HG03135 (cell line): ENCODE results near the gene STRN3.
"Not testable (repeated sequence)": the region's sequence is repeated elsewhere in the genome, so short reads cannot be mapped to it uniquely, and the experiment has no call there.

Experiments used
- ATAC-seq: cut with Tn5 transposase; IDR thresholded peaks from one replicate; pipeline ENCODE4 v1.9.1; 2021; ENCODE audit warnings: mild to moderate bottlenecking, moderate library complexity; ENCODE audit not compliant: unreplicated experiment

The STRN3 gene, protein sequence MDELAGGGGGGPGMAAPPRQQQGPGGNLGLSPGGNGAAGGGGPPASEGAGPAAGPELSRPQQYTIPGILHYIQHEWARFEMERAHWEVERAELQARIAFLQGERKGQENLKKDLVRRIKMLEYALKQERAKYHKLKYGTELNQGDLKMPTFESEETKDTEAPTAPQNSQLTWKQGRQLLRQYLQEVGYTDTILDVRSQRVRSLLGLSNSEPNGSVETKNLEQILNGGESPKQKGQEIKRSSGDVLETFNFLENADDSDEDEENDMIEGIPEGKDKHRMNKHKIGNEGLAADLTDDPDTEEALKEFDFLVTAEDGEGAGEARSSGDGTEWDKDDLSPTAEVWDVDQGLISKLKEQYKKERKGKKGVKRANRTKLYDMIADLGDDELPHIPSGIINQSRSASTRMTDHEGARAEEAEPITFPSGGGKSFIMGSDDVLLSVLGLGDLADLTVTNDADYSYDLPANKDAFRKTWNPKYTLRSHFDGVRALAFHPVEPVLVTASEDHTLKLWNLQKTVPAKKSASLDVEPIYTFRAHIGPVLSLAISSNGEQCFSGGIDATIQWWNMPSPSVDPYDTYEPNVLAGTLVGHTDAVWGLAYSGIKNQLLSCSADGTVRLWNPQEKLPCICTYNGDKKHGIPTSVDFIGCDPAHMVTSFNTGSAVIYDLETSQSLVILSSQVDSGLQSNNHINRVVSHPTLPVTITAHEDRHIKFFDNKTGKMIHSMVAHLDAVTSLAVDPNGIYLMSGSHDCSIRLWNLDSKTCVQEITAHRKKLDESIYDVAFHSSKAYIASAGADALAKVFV

DNA sequence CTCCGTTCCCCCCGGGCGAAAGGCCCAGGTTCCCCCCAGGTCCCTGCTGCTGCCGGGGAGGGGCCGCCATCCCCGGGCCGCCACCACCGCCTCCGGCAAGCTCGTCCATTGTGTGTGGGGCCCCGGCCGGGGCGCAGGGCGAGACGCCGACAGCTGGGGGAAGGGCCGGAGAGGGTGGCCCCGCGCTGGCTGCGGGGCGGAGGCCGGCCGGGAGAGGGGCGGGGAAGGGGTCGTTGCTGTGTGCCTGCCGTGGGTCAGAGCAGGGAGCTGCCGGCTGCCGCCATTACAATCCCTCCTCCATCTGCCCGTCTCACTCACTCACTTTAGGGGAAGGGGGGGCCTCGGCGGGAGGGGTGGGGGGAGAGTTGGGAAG, at the start of gene STRN3:
TSS of gene STRN3 (minus strand) at position 303 of the 373 bp plus-strand sequence. CDS start at position 109, 194 bp downstream.
- peak; percentile 34 for ATAC-seq

DNA sequence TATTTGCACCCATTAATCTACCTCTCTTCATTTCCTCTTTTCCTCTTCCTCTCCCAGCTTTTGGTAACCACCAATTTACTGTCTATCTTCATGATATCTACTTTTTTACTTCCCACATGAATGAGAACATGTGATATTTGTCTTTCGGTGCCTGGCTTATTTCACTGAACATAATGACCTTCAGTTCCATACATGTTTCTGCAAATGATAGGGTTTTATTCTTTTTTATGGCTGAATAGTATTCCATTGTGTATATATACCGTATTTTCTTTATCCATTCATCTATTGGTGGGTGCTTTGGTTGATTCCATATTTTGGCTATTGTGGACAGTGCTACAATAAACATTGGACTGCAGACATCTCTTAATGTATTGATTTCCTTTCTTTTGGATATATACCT, 49.0 kb upstream of the STRN3 start:
- ATAC-seq: no peak

DNA sequence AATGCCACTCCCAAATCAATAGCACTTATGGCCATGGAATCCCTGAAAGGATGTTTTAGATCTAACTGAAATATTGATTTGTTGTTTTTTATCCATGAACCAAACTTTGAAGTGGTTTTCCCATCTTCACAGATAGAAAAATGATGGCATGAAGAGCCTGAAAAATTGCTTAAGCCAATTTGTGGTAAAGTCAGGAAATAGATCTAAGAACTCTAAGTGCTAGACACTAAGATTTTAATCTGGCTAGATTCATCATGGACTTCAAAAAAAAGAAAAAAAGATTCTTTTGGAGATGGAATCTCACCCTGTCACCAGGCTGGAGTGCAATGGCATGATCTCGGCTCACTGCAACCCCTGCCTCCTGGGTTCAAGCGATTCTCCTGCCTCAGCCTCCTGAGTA, 45.0 kb upstream of the STRN3 start:
- no peak for ATAC-seq

GRCh38 chr14:31070431-31070830, 44.3 kb upstream of the STRN3 start:
- ATAC-seq: no peak

DNA sequence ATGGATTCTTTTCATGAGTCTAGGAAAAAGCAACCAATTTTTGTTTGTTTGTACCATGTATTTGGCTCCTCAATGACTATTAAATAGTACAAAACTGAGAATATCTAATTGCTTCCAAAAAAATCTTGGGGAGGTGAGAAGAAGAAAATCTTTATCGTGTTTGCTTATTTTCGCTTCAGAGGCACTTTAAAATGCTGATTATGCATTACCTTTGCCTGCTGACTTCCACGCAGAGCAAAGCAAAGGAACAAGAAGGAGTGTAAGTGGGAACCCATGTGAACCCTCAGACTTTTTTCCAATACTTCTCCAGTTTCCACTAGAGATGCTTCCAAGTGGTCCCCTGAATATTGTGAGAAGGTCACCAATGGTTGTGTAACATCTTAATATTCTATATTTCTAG, 43.2 kb upstream of the STRN3 start:
- no peak for ATAC-seq

DNA sequence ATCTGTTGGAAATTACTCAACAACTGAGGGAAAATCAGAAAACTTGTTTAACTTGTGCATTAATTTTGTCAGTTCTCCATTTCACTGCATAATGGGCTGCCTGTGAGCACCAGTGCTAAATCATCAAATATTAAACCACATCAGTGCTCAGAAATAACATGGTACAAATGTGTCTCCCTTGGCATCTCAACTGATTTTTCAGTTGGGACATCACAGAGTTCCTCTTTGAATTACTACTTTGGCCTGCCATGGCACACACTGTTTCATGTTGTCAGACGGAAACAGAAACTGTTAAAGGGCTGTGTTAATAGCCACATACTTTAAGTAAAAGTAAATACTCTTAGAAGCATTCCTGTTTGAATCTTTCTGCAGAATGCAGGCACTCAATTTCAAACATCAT, 42.1 kb upstream of the STRN3 start:
- peak; percentile 55 for ATAC-seq

DNA sequence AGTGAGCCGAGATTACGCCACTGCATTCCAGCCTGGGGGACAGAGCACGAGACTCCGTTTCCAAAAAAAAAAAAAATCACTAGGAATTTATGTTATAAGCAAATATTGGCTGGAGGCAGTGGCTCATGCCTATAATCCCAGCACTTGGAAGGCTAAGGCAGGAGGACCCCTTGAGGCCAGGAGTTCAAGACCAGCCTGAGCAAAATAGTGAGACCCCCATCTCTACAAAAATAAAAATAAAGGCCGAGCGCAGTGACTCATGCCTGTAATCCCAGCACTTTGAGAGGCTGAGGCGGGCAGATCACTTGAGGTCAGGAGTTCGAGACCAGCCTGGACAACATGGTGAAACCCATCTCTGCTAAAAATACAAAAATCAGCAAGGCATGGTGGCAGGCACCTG, 36.7 kb upstream of the STRN3 start:
- ATAC-seq: not testable (repeated sequence)

DNA sequence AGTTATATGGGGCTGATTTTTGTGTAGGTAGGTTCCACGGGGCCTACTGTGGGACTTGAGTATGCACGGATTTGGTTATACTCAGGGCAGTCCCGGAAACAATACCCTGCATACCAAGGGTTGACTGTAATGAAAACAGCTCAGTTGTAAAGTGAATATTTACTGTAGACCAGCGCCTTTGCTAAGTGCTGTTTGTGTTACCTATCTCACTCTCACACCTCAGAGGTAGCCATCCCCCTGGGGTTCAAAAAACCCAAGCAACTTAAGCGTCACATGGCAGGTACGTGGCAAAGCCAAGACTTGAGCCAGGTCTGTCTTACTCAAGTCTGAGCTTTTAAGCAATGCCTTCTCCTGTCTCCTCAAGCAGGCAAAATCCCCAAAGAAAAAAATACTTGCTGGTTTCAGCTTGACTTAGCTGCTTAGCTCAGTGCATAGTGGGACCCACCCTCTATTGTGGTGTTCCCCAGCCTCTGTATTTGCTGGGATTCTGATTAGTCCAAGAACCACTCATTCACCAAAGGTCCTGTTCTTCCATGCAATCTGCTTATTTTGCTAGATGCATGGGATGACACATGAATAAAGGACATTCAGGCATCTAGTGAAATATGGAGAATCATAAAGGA, 34.2 kb upstream of the STRN3 start:
- ATAC-seq: no peak

DNA sequence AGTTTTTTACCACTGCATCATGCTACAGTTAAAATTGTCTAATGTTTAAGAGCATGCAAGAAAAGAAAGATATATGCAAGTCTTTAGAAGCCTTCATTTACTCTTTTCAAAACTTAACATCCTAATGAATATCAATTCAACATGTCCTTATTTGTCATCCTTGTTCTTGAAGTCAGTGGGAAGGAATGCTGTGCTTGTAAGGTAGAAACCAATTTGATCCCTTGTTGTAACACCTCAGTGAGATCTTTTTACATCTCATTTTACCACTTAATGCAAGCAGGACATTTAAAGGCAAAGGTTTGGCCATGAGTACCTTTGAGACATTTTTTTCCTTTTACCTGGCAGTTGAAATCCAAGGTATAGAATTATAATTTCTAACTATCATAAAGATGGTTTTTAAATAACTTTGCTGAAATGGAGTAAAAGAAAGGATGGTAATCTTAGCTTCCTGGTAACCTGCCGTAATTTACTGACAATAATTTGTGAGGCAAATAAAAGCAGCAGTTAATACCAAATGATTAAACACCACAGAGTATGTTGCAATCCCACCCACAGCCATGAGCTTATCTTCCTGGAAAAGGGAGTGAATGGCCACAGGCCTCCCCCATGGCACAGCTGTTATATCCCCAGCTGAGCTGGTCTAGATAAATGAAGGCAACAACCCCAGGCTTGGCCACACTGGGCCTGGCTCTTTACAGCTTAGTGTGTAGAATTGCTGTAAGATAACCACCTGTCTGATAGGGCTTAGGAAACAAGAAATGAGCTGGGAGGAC, 33.2 kb upstream of the STRN3 start:
- ATAC-seq: no peak

GRCh38 chr14:31057701-31058364, 31.7 kb upstream of the STRN3 start:
- no peak for ATAC-seq

- ATAC-seq: no peak
Observed at GRCh38 chr14:31057035-31057434, 30.9 kb upstream of the STRN3 start.

DNA sequence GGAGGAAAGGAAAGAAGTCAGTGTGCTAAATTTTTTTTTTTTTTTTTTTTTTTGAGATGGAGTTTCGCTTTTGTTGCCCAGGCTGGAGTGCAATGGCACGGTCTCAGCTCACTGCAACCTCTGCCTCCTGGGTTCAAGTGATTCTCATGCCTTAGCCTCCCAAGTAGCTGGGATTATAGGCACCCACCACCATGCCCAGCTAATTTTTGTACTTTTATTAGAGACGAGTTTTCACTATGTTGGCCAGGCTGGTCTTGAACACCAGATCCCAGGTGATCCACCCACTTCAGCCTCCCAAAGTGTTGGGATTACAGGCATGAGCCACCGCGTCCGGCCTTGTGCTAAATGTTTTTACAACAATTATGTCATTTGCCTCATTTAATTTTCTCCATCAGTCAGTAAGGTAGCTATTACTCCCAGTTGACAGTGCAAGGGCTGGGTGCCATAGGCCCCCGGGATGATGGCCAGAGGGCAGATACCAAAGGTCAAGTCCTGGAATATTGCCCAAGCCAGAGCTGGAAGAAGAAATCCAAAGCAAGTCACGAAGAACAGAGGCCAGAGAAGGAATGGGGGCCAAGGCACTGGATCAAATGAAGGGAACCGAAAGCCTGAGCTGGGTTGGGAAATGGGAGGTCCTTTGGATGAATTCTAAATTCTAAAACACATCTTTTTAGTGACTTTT, 26.9 kb upstream of the STRN3 start:
- ATAC-seq: not testable (repeated sequence)

GRCh38 chr14:31051511-31051910, 25.3 kb upstream of the STRN3 start:
- no peak for ATAC-seq

DNA sequence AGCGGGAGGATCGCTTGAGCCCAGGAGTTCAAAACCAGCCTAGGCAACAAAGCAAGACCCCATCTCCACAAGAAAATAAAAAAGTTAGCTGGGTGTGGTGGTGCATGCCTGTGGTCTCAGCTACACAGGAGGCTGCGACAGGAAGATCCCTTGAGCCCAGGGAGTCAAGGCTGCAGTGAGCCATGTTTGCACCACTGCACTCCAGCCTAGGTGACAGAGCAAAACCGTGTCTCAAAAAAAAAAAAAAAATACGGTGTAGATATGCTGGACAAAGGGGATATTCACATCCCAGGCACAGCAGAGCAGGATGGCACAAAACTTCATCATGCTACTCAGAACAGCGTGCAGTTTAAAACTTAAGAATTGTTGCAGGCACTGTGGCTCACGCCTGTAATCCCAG, 24.8 kb upstream of the STRN3 start:
- no peak for ATAC-seq

DNA sequence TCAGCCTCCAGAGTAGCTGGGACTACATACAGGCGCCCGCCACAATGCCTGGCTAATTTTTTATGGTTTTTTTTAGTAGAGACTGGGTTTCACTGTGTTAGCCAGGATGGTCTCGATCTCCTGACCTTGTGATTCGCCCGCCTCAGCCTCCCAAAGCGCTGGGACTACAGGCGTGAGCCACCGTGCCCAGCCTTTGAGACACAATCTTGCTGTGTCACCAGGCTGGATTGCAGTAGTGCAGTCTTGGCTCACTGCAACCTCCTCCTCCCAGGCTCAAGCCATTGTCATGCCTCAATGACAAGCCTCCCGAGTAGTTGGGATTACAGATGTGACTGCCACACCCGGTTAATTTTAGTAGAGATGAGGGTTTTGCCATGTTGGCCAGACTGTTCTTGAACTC, 21.3 kb upstream of the STRN3 start:
- ATAC-seq: no peak

GRCh38 chr14:31045501-31046080, 19.4 kb upstream of the STRN3 start:
- ATAC-seq: no peak

DNA sequence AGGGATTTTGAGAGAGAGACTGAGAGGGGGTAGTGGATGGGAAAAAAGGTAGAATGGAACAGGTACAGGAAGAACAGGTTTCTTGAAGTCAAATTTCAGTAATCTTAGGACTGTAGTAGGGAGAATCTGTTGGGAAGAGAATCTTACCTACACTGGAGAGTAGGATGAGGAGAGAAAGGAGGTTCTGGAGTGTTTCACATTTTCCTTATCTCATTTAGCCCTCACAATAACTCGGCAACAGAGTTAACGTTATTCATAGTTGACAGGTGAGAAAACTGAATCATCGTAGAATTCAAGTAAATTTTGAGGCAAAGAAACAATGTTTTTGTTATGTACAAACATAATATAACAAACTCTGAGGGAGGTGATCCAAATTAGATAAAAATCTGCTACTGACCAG, 17.2 kb upstream of the STRN3 start:
- ATAC-seq: no peak

GRCh38 chr14:31042893-31043292, 16.7 kb upstream of the STRN3 start:
- ATAC-seq: not testable (repeated sequence)

GRCh38 chr14:31042300-31042699, 16.1 kb upstream of the STRN3 start:
- no peak for ATAC-seq
